WTC11 (cell line): Measurements from ENCODE around the gene CORO1C. TPM values are rescaled to one million over a fixed set of nuclear protein-coding genes. Genes with fewer than 3 reads are reported as not detected.

ENCODE experiments used
- ATAC-seq: fragments of 200-7000 bp; cut with Tn5 transposase; 2 replicates; pipeline ENCODE4 v1.10.0; 2021; ENCODE audit warnings: mild to moderate bottlenecking, moderate library complexity
- CTCF ChIA-PET: fragments of 300-600 bp; sonication (Branson Sonifier 250); formaldehyde crosslinking; loops from one replicate; lab custom pipeline; 2021; ENCODE audit warnings: antibody characterized with exemption; lab: Charles Lee
- POLR2A ChIA-PET: fragments of 350-600 bp; sonication (Branson Sonifier 250); formaldehyde crosslinking; loops from one replicate; lab custom pipeline; 2021; ENCODE audit warnings: antibody characterized with exemption; lab: Charles Lee
- DNase-seq: peaks from one replicate; pipeline ENCODE4 v3.0.0; 2021; ENCODE audit warnings: low spot score
- H3K27ac Mint-ChIP-seq: 2 replicates; pipeline ENCODE4 v1.8.0; 2021; ENCODE audit warnings: mixed read lengths
- H3K27me3 Mint-ChIP-seq: 2 replicates; pipeline ENCODE4 v1.8.0; 2021; ENCODE audit warnings: low read depth, mild to moderate bottlenecking, moderate library complexity, mixed read lengths
- H3K36me3 Mint-ChIP-seq: 2 replicates; pipeline ENCODE4 v1.8.0; 2021; ENCODE audit warnings: mixed read lengths
- H3K4me1 Mint-ChIP-seq: 2 replicates; pipeline ENCODE4 v1.8.0; 2022; ENCODE audit warnings: mixed read lengths
- H3K4me3 Mint-ChIP-seq: 2 replicates; pipeline ENCODE4 v1.8.0; 2021; ENCODE audit warnings: mild to moderate bottlenecking, moderate library complexity, mixed read lengths
- H3K9me3 Mint-ChIP-seq: 2 replicates; pipeline ENCODE4 v1.8.0; 2021; ENCODE audit warnings: mixed read lengths
- CREM ChIP-seq: sonication (generic); formaldehyde crosslinking; IDR thresholded peaks from 2 replicates; pipeline ENCODE4 v1.8.1; 2022; ENCODE audit warnings: mild to moderate bottlenecking, missing genetic modification reagents, moderate library complexity
- ETV6 ChIP-seq: sonication (generic); formaldehyde crosslinking; IDR thresholded peaks from 2 replicates; pipeline ENCODE4 v1.8.1; 2022; ENCODE audit warnings: mild to moderate bottlenecking, missing genetic modification reagents
- FOXP1 ChIP-seq: sonication (generic); formaldehyde crosslinking; IDR thresholded peaks from 2 replicates; pipeline ENCODE4 v1.8.0; 2022; ENCODE audit warnings: missing genetic modification reagents, mild to moderate bottlenecking, moderate library complexity, borderline replicate concordance
- GRHL2 ChIP-seq: fragments of 250-450 bp; sonication (Bioruptor Pico); IDR thresholded peaks from 2 replicates; pipeline ENCODE4 v1.8.0; 2022; ENCODE audit warnings: mild to moderate bottlenecking, moderate library complexity; ENCODE audit not compliant: insufficient replicate concordance, severe bottlenecking
- MXD4 ChIP-seq: fragments of 250-450 bp; sonication (Bioruptor Pico); IDR thresholded peaks from 2 replicates; pipeline ENCODE4 v1.8.0; 2021; ENCODE audit warnings: mild to moderate bottlenecking, moderate library complexity, borderline replicate concordance
- NR1H2 ChIP-seq: sonication (generic); formaldehyde crosslinking; IDR thresholded peaks from 2 replicates; pipeline ENCODE4 v1.9.0; 2021; ENCODE audit warnings: mild to moderate bottlenecking, moderate library complexity, missing genetic modification reagents
- SOX15 ChIP-seq: fragments of 250-450 bp; sonication (Bioruptor Pico); IDR thresholded peaks from 2 replicates; pipeline ENCODE4 v1.9.0; 2021; ENCODE audit warnings: mild to moderate bottlenecking
- TCF7 ChIP-seq: sonication (generic); formaldehyde crosslinking; IDR thresholded peaks from 2 replicates; pipeline ENCODE4 v1.8.0; 2022; ENCODE audit warnings: mild to moderate bottlenecking, low read depth, missing genetic modification reagents, moderate library complexity
- TEAD1 ChIP-seq: sonication (generic); formaldehyde crosslinking; IDR thresholded peaks from 2 replicates; pipeline ENCODE4 v1.8.0; 2022; ENCODE audit warnings: mild to moderate bottlenecking, missing genetic modification reagents
- TEAD4 ChIP-seq: sonication (generic); formaldehyde crosslinking; IDR thresholded peaks from 2 replicates; pipeline ENCODE4 v1.8.0; 2022; ENCODE audit warnings: mild to moderate bottlenecking, missing genetic modification reagents
- total RNA-seq: library from RNA; stranded (reverse); gene quantifications from 3 replicates; pipeline ENCODE4 v1.2.3, GENCODE V29; 2021
- TF ChIP-seq, protein P1 (sequence below): sonication (generic); formaldehyde crosslinking; IDR thresholded peaks from 2 replicates; pipeline ENCODE4 v1.8.0; 2022; ENCODE audit warnings: missing genetic modification reagents
- TF ChIP-seq, protein P2 (sequence below): fragments of 250-450 bp; sonication (Bioruptor Pico); IDR thresholded peaks from 2 replicates; pipeline ENCODE4 v1.9.0; 2021; ENCODE audit warnings: mild to moderate bottlenecking, borderline replicate concordance
- TF ChIP-seq, protein P3 (sequence below): fragments of 250-450 bp; sonication (Bioruptor Pico); IDR thresholded peaks from 2 replicates; pipeline ENCODE4 v2.1.2; 2022; ENCODE audit warnings: mild to moderate bottlenecking, moderate library complexity
- TF ChIP-seq, protein P4 (sequence below): fragments of 250-450 bp; sonication (Bioruptor Pico); conservative IDR thresholded peaks from 2 replicates; pipeline ENCODE4 v1.9.0; 2021; ENCODE audit warnings: mild to moderate bottlenecking
- TF ChIP-seq, protein P5 (sequence below): sonication (generic); formaldehyde crosslinking; IDR thresholded peaks from 2 replicates; pipeline ENCODE4 v1.8.1; 2023; ENCODE audit warnings: mild to moderate bottlenecking, missing genetic modification reagents, moderate library complexity
- TF ChIP-seq, protein P6 (sequence below): sonication (generic); formaldehyde crosslinking; IDR thresholded peaks from 2 replicates; pipeline ENCODE4 v1.8.0; 2022; ENCODE audit warnings: mild to moderate bottlenecking, missing genetic modification reagents
- TF ChIP-seq, protein P7 (sequence below): sonication (generic); formaldehyde crosslinking; IDR thresholded peaks from 2 replicates; pipeline ENCODE4 v1.8.0; 2023; ENCODE audit warnings: missing genetic modification reagents, mild to moderate bottlenecking, borderline replicate concordance

Gene CORO1C
- total RNA-seq, 1 experiment from 2014 or later = 113 TPM

DNA sequence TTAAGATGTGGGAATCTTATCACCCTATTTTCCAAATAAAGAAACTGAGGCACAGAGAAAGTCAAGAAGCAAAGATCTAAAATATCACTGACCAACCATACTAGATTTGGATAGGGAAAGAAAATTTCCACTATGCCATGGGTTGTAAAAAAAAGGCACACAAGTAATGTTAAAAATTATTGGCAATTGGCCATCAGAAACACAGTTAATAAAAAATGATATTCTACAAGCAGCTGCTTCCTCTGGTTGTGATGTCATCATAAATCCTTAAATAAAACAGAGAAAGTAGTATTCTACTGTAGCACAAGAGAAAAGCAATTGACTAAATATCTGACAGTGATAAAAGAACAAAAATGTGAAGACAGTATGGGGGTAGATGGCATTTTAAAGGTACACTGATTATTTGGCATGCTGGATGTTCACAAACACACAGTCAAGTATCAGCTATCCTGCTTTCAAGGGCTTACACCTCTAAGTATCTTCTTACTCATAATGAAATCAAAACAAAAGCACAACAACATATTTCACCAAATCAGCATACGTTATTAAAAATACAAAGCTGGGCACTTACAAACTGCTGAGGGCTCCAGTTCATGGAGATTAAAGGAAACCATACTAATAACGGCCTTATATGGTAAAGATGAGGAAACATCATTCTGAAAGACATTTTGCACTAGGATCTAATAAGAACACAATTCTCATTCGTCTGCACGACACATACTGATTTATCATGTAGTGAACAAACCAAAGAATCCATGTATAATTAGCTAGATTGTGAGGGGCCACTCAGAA, 45.7 kb downstream of the CORO1C start:
- ChIA-PET POLR2A (no interaction called here), CTCF (interaction anchor here (0.7 to 2.6 kb wide), 3 partner anchors 21 to 453 kb away, joined by 3 to 13 read pairs (median 3); no protein-coding TSS in a partner anchor)
- Mint-ChIP-seq H3K4me1 (peaks cover 38% of the 10 kb centered on the region), H3K4me3 (no peak overlapping the region), H3K9me3 (no peaks in the 10 kb centered on the region), H3K27ac (peak overlapping the region; percentile 42; the same call in 1 of the 2 replicates), H3K27me3 (no peaks in the 10 kb centered on the region), H3K36me3 (no peaks in the 10 kb centered on the region)
- ATAC-seq = no peak
- TF ChIP-seq GRHL2 (CRISPR knock-in tag) (no peak), CREM (CRISPR knock-in tag) (no peak), TEAD1 (CRISPR knock-in tag) (no peak), ETV6 (no peak), TCF7 (CRISPR knock-in tag) (no peak), NR1H2 (CRISPR knock-in tag) (no peak), MXD4 (CRISPR knock-in tag) (no peak), SOX15 (no peak), TEAD4 (CRISPR knock-in tag) (no peak), FOXP1 (CRISPR knock-in tag) (no peak)
- TF ChIP-seq, protein P1, sequence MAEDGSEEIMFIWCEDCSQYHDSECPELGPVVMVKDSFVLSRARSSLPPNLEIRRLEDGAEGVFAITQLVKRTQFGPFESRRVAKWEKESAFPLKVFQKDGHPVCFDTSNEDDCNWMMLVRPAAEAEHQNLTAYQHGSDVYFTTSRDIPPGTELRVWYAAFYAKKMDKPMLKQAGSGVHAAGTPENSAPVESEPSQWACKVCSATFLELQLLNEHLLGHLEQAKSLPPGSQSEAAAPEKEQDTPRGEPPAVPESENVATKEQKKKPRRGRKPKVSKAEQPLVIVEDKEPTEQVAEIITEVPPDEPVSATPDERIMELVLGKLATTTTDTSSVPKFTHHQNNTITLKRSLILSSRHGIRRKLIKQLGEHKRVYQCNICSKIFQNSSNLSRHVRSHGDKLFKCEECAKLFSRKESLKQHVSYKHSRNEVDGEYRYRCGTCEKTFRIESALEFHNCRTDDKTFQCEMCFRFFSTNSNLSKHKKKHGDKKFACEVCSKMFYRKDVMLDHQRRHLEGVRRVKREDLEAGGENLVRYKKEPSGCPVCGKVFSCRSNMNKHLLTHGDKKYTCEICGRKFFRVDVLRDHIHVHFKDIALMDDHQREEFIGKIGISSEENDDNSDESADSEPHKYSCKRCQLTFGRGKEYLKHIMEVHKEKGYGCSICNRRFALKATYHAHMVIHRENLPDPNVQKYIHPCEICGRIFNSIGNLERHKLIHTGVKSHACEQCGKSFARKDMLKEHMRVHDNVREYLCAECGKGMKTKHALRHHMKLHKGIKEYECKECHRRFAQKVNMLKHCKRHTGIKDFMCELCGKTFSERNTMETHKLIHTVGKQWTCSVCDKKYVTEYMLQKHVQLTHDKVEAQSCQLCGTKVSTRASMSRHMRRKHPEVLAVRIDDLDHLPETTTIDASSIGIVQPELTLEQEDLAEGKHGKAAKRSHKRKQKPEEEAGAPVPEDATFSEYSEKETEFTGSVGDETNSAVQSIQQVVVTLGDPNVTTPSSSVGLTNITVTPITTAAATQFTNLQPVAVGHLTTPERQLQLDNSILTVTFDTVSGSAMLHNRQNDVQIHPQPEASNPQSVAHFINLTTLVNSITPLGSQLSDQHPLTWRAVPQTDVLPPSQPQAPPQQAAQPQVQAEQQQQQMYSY (CRISPR knock-in tag) = no peak
- TF ChIP-seq, protein P2, sequence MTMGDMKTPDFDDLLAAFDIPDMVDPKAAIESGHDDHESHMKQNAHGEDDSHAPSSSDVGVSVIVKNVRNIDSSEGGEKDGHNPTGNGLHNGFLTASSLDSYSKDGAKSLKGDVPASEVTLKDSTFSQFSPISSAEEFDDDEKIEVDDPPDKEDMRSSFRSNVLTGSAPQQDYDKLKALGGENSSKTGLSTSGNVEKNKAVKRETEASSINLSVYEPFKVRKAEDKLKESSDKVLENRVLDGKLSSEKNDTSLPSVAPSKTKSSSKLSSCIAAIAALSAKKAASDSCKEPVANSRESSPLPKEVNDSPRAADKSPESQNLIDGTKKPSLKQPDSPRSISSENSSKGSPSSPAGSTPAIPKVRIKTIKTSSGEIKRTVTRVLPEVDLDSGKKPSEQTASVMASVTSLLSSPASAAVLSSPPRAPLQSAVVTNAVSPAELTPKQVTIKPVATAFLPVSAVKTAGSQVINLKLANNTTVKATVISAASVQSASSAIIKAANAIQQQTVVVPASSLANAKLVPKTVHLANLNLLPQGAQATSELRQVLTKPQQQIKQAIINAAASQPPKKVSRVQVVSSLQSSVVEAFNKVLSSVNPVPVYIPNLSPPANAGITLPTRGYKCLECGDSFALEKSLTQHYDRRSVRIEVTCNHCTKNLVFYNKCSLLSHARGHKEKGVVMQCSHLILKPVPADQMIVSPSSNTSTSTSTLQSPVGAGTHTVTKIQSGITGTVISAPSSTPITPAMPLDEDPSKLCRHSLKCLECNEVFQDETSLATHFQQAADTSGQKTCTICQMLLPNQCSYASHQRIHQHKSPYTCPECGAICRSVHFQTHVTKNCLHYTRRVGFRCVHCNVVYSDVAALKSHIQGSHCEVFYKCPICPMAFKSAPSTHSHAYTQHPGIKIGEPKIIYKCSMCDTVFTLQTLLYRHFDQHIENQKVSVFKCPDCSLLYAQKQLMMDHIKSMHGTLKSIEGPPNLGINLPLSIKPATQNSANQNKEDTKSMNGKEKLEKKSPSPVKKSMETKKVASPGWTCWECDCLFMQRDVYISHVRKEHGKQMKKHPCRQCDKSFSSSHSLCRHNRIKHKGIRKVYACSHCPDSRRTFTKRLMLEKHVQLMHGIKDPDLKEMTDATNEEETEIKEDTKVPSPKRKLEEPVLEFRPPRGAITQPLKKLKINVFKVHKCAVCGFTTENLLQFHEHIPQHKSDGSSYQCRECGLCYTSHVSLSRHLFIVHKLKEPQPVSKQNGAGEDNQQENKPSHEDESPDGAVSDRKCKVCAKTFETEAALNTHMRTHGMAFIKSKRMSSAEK (CRISPR knock-in tag) = no peak
- TF ChIP-seq, protein P3, sequence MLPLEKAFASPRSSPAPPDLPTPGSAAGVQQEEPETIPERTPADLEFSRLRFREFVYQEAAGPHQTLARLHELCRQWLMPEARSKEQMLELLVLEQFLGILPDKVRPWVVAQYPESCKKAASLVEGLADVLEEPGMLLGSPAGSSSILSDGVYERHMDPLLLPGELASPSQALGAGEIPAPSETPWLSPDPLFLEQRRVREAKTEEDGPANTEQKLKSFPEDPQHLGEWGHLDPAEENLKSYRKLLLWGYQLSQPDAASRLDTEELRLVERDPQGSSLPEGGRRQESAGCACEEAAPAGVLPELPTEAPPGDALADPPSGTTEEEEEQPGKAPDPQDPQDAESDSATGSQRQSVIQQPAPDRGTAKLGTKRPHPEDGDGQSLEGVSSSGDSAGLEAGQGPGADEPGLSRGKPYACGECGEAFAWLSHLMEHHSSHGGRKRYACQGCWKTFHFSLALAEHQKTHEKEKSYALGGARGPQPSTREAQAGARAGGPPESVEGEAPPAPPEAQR (CRISPR knock-in tag) = no peak
- TF ChIP-seq, protein P4, sequence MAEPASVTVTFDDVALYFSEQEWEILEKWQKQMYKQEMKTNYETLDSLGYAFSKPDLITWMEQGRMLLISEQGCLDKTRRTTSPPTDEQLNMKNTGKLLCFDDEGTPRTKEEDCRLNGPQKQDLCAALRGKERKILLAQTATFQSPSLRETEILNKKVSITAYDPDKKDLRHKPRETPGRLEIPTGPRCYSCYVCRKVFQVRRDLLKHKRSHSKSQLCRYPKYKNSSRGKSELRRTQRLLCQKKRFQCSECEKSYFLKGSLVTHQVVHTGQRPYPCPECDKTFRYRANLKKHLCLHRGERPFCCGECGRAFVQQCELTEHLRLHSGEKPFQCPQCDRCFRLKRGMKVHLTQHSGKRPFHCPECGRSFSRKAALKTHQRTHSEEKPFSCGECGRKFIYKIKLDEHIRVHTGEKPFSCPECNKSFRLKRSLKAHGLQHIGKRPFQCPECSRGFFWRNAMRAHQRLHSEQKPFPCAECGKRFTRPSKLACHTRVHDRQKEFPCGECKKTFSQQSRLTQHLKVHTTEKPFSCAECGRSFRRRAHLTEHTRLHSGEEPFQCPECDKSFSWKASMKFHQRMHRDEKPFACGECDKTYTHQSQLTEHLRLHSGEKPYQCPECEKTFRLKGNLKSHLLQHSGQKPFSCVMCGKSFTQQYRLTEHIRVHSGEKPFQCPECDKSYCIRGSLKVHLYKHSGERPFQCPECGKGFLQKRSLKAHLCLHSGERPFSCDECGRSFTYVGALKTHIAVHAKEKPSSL (CRISPR knock-in tag) = no peak
- TF ChIP-seq, protein P5, sequence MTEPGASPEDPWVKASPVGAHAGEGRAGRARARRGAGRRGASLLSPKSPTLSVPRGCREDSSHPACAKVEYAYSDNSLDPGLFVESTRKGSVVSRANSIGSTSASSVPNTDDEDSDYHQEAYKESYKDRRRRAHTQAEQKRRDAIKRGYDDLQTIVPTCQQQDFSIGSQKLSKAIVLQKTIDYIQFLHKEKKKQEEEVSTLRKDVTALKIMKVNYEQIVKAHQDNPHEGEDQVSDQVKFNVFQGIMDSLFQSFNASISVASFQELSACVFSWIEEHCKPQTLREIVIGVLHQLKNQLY (CRISPR knock-in tag) = no peak
- TF ChIP-seq, protein P6, sequence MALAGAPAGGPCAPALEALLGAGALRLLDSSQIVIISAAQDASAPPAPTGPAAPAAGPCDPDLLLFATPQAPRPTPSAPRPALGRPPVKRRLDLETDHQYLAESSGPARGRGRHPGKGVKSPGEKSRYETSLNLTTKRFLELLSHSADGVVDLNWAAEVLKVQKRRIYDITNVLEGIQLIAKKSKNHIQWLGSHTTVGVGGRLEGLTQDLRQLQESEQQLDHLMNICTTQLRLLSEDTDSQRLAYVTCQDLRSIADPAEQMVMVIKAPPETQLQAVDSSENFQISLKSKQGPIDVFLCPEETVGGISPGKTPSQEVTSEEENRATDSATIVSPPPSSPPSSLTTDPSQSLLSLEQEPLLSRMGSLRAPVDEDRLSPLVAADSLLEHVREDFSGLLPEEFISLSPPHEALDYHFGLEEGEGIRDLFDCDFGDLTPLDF (CRISPR knock-in tag) = no peak
- TF ChIP-seq, protein P7, sequence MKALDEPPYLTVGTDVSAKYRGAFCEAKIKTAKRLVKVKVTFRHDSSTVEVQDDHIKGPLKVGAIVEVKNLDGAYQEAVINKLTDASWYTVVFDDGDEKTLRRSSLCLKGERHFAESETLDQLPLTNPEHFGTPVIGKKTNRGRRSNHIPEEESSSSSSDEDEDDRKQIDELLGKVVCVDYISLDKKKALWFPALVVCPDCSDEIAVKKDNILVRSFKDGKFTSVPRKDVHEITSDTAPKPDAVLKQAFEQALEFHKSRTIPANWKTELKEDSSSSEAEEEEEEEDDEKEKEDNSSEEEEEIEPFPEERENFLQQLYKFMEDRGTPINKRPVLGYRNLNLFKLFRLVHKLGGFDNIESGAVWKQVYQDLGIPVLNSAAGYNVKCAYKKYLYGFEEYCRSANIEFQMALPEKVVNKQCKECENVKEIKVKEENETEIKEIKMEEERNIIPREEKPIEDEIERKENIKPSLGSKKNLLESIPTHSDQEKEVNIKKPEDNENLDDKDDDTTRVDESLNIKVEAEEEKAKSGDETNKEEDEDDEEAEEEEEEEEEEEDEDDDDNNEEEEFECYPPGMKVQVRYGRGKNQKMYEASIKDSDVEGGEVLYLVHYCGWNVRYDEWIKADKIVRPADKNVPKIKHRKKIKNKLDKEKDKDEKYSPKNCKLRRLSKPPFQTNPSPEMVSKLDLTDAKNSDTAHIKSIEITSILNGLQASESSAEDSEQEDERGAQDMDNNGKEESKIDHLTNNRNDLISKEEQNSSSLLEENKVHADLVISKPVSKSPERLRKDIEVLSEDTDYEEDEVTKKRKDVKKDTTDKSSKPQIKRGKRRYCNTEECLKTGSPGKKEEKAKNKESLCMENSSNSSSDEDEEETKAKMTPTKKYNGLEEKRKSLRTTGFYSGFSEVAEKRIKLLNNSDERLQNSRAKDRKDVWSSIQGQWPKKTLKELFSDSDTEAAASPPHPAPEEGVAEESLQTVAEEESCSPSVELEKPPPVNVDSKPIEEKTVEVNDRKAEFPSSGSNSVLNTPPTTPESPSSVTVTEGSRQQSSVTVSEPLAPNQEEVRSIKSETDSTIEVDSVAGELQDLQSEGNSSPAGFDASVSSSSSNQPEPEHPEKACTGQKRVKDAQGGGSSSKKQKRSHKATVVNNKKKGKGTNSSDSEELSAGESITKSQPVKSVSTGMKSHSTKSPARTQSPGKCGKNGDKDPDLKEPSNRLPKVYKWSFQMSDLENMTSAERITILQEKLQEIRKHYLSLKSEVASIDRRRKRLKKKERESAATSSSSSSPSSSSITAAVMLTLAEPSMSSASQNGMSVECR (CRISPR knock-in tag) = no peak
- DNase-seq = no peak
